ENCODE results near the gene CFAP157.

The CFAP157 gene

GRCh38 chr9:127706836-127707241, at the start of gene CFAP157:
CFAP157 (plus strand) TSS chr9:127706988; CDS start chr9:127707032, 44 bp downstream.
- DNase-seq, result no peak

- no peak for DNase-seq
Observed at GRCh38 chr9:127658428-127658827, 48.4 kb upstream of the CFAP157 start.

- DNase-seq, result no peak
Observed at GRCh38 chr9:127660886-127661741, 45.7 kb upstream of the CFAP157 start.

DNA sequence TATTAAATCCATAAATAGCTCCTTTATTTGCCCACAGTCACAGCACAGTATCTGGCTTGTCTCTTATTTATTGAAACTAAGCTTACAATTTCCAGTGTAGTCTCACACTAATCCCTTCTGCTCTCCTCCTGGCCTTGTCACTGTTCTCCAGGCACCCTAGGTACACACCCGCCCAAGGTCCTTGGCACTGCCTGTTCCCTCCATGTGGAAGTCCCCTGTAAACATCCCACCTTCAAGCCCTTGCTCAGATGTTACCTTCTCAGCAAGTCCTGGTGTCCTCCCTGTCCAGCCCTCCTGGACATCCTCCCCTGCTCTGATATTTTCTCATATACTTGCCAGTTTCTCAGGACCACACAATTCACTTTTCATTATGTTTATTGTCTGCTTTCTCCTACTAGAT, 44.2 kb upstream of the CFAP157 start:
- no peak for DNase-seq

- DNase-seq, result no peak
Observed at GRCh38 chr9:127664324-127664677, 42.5 kb upstream of the CFAP157 start.

DNA sequence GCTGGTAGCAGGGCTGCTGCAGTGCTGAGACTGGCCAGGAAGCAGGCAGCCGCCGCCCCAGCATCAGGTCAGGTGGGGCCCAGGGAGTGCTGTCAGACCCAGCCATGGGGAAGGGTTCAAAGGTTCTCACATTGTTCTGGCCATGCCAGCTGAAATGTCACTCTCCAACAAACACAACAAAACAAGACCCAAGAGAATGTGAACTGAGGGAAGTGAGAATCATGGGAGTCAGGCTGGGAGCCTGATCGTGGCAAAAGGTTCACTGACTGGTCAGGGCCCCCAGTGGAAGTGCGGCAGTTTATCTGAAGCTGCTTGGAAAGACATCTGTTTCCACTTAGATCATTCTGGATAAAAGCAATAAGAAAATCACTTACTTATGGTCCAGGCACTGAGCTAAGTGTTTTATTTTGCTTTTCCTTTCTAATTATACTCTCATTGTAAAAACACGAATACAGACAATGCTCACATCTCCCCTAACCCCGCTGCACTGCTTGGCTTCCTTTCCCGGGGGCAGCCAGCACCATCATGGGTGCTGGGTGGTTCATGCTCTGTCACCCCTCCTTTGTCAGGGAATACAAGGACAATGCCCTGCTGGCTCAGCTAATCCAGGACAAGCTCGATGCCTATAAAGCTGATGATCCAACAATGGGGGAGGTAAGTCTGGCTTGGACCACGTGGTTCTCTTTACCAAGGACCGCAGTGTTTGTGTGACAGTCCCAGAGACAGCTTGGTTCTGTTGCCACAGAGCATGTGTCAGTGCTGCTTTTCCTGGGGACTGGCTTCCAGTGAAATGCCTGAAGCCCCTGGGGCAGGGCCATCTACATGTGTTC, 41.9 kb upstream of the CFAP157 start:
- no peak for DNase-seq

GRCh38 chr9:127667127-127667844, 39.5 kb upstream of the CFAP157 start:
- DNase-seq, result no peak

DNA sequence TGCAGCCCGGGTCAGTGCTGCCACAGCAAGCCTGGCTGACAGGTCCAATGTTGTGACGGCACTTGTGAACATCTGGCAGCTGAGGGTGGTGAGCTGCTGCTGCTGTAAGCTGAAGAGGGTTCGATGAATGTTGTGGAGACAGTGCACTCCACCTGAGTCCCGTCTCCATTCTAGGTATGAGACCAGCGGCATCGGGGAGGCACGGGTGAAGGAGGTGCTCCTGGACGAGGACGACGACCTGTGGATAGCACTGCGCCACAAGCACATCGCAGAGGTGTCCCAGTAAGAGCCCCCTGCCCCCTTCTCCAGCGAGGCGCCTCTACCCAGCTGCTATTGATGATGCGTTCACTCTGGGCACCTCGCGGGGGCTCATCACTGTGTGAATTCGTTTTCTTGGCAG, 38.9 kb upstream of the CFAP157 start:
- no peak for DNase-seq

DNA sequence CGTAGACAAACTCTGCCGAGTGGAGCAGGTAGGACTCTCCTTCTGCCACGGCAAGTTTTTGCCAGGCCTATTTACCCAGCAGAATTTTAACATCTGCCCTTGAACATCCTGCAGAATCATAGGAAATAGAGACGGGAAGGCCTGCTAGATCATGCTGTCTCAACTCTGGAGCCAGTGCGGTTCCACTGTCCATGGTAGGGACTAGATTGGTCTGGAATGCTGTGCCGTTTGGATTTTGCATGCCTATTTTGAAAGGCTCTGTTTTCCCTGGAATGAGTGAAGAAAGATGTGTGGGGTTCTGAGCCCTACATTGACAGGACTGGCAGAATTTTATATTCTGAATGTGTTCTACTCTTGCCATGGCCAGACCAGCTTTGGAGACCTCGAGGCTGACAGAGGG, 33.6 kb upstream of the CFAP157 start:
- no peak for DNase-seq

GRCh38 chr9:127676638-127677037, 30.1 kb upstream of the CFAP157 start:
- DNase-seq, result no peak

DNA sequence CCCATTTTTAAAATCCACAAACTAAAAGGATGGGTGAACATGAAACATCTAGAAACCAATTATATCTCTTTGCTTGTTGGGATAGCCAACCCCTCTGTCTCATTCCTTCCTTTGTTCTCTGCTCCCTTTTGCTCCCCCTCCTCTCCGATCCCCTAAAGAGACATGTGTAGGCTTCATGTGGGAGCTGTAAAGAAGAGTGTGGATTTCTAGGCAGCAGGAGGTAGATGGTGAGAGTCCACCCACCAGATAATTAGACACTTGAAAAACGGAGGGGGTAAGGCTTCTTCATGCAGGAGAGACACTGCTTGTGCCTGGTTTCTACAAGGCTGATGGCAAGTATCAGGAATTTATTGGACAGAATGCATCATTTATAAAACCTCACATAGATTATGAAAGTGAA, 27.3 kb upstream of the CFAP157 start:
- no peak for DNase-seq

GRCh38 chr9:127680226-127680625, 26.6 kb upstream of the CFAP157 start:
- DNase-seq, result no peak

DNA sequence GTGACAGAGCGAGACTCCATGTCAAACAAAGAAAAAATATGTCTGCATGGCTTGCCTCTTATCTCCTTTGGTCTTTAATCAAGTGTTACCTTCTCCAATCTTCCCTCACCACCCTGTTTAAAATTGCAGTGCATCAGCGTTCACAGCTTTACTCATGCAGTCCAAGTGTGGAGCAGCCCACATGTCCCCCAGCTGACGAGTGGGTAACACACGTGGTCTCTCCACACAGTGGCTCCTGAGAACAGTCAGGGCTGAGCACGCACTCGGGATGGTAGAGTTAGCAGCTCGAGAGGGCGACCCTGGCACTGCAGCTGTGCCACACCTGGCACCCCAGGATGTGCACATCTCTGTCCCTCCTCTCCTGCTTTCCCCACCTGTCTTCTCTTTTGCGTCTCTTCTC, 25.9 kb upstream of the CFAP157 start:
- no peak for DNase-seq

DNA sequence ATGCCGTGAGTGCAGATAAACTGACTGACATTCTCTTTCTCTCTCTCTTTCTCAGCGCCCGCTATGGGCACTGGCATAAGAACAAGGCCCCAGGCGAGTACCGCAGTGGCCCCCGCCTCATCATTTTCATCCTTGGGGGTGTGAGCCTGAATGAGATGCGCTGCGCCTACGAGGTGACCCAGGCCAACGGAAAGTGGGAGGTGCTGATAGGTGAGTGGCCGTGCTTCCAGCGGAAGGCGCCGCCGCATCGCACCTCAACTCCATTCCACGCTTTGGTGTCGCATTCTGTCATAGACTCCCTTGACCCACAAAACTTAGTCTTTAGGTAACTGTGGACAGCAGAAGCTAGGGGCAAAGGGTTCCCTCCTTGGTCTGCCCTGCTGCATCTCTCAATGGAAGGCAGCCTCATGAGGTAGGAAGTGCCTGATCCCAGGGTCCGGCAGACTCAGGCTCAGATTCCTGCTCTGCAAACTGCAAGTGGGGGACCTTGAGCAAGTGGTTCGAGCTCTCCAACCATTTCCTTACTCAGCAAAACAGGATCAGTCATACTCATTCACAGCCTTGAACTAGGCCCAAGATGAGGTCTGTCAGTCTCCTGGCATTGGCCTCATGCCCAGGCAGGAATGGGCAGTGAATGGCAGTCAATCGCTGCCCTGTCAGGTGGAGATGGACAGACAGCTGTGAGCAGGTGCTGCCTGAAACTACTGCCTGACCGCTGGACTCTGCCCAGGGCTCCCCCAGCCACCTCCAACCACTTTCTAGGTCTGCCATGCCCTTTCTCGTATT, 24.2 kb upstream of the CFAP157 start:
- no peak for DNase-seq

GRCh38 chr9:127683723-127684122, 23.1 kb upstream of the CFAP157 start:
- no peak for DNase-seq

DNA sequence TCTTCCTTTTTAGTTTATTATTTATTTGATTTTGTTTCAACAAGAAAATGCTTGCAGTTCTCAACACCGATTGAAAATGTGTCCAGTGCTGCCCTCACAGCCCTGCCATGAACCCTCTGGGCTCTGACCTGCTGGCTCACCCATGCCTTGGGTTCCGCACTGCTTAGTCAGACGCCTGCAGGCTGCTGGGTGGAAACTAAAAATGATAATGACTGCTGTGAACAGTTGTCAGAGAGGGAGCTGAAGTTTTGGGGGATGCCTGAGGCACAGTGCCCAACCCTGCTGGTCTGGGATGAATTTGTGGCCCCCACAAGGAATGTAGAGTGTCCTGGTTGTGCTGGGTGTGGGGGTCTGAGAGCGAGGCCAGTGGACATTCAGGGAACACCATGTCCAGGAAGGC, 22.2 kb upstream of the CFAP157 start:
- DNase-seq, result no peak

DNA sequence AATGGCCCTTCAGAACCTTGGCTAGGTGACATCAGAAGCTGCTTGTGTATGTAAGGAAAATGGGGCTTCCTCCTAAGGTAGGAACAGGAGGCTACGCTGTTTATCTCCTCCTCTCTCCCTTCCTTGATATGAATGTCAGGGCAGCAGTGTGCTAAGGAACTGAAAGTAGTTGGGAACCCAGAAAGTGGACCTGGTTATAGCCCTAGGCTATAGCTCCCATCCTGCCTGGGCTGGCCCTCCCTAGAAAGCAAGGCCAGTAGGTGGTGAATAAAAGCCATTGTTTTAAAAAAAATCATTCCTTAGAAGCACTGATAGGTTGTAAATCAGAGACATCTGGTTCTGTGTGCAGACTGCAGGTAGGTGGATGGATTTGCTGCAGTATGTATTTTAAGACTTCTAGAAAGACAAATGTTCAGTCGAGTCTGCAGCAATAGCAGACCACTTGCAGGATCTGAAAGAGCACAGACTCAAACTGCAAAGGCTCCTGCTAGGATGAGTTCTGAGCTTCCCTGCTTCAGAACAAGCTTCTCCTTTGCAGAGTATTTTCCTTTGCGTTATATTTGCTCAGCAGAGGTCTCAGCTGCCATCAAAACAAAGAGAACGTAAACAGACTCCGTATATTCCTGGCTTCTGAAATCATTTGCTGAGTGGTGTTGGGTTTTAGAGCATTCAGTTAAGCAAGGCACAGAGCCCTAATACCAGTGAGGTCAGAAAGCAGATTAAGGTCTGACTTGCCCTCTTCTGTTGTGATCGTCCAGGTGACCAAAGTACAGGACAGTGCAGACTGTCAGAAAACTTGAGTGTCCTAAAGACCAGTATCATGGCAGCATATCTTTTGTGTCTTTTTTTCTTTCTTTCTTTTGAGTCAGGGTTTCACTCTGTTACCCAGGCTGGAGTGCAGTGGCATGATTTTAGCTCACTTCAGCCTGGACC, 20.1 kb upstream of the CFAP157 start:
- DNase-seq, result no peak

DNA sequence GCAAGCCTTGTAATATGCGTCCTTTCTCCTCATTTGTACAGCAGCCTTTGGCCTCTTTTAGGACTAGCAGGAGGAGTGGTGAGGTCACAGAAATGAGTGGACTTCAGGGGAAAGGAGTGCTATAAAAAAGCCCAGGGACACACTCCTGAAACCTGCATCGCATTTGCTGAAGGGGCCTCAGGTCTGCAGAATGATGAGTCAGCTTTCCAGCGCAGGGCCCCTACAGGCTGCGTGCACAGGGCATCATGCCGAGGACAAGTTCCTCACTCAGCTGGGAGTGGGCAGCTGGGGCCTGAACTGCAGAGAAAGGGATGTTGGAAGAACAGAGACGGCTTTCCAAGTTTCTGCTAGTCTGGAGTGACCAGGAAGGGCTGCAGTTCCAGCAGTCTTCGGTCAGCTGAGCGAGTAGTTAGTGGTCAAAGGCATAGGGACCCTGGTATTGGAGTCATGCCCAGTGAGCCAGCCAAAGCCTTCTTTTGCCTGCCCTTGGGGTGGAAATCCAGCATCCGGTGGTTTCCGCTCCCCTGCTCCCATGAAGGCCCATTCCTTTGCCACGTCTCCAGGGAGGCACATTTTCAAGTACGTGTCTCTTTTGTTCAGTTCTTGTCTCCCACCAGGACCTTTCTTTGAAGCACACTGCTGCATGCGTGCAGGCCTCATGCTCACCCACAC, 17.3 kb upstream of the CFAP157 start:
- DNase-seq, result no peak

GRCh38 chr9:127690735-127691134, 16.1 kb upstream of the CFAP157 start:
- DNase-seq, result no peak

GRCh38 chr9:127692071-127692470, 14.7 kb upstream of the CFAP157 start:
- no peak for DNase-seq

GRCh38 chr9:127693143-127693542, 13.6 kb upstream of the CFAP157 start:
- no peak for DNase-seq

Measured in activated CD4-positive, alpha-beta T cell treated with anti-CD3 and anti-CD28 coated beads, Interleukin-10, Interleukin-2, amounts not matched to agents 100 ng/mL and 50 ng/mL, durations not matched to agents 16 hours and 8 hours (primary cell).